Memory B cell (primary cell): Measurements from ENCODE around the gene PSMA5.

Experiments used
- ATAC-seq: fragments of 150-1000 bp; cut with Tn5 transposase; 2 replicates; pipeline ENCODE4 v1.10.0; 2021; ENCODE audit warnings: low read depth, mild to moderate bottlenecking, moderate library complexity
- DNase-seq, 2 donors: peaks; one replicate each; pipeline ENCODE4 v3.0.0; 2022; ENCODE audit warnings: low spot score in 2 of 2
- H3K27ac Mint-ChIP-seq: one replicate; pipeline ENCODE4 v1.8.0; 2022; ENCODE audit warnings: mild to moderate bottlenecking, moderate library complexity, mixed read lengths
- H3K27me3 Mint-ChIP-seq: one replicate; pipeline ENCODE4 v1.8.0; 2022; ENCODE audit warnings: mixed read lengths
- H3K36me3 Mint-ChIP-seq: one replicate; pipeline ENCODE4 v1.8.0; 2022; ENCODE audit warnings: mild to moderate bottlenecking, mixed read lengths
- H3K4me1 Mint-ChIP-seq: one replicate; pipeline ENCODE4 v1.8.0; 2022; ENCODE audit warnings: mixed read lengths
- H3K4me3 Mint-ChIP-seq: one replicate; pipeline ENCODE4 v1.8.0; 2022; ENCODE audit warnings: mild to moderate bottlenecking, moderate library complexity, mixed read lengths
- H3K9me3 Mint-ChIP-seq: one replicate; pipeline ENCODE4 v1.8.0; 2022; ENCODE audit warnings: mixed read lengths

PSMA5 gene

DNA sequence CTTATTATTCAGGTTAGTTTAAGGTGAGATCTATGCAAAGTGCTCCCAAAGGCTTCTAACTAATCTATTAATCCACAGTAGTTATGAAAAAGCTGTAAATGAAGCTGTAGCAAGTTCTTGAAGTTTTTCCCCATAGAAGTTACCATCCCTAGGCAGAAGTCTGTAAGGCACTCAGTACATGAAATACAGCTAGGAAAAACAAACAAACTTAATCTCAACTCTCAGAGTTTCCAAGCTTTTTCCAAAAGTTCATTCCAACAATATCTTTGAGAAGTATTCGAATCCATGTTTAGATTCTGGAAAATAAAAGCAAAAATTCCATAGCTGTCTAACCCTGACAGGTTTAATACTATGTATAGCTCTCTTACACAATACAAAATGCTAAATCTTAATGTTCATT lies 69.7 kb downstream of the PSMA5 start:
- DNase-seq (no peak), ATAC-seq (no peak)
- H3K4me1 Mint-ChIP-seq: no peaks in the 10 kb centered on the region
- H3K4me3 Mint-ChIP-seq: no peak overlapping the region
- H3K27ac Mint-ChIP-seq: no peak overlapping the region
- H3K9me3 Mint-ChIP-seq: no peaks in the 10 kb centered on the region
- peaks cover 16% of the 10 kb centered on the region for H3K27me3 Mint-ChIP-seq
- H3K36me3 Mint-ChIP-seq: no peaks in the 10 kb centered on the region

DNA sequence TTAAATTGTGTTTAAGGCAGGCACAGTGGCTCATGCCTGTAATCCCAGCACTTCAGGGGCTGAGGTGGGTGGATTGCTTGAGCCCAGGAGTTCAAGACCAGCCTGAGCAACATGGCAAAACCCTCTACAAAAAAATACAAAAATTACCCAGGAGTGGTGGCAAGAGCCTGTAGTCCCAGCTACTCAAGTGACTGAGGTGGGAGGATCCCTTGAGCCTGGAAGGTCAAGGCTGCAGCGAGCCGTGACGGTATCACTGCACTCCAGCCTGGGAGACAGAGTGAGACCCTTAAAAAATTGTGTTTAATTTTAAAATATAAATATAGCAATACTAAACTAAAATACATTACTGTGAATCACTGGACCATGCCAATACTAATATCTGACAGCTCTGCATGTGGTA lies 71.3 kb downstream of the PSMA5 start:
- Mint-ChIP-seq H3K27ac (no peak overlapping the region), H3K9me3 (no peaks in the 10 kb centered on the region), H3K4me1 (no peaks in the 10 kb centered on the region), H3K36me3 (no peaks in the 10 kb centered on the region), H3K4me3 (no peak overlapping the region), H3K27me3 (peaks cover 17% of the 10 kb centered on the region)
- DNase-seq: no peak
- no peak for ATAC-seq

DNA sequence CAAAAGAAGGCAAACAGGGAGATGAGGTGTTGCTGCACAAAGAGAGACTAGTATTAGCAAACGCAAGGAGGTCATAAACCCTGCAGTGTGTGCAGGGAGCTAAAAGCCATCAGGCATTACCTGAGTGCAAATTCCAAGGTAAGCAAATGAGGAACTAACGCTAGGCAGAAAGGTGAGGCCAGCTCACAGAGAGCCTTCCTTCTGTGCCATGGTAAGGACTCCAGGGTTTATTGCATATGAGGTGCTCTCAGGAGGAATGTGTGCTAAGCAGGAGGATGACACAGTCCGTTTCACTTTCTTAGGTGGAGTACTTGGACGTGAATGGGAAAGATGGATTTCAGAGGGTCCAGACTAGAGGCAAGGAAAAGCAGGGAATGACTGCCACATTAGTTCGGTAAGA lies 74.8 kb downstream of the PSMA5 start:
- no peak overlapping the region for H3K4me3 Mint-ChIP-seq
- DNase-seq (no peak), ATAC-seq (no peak)
- H3K27ac Mint-ChIP-seq: no peak overlapping the region
- H3K27me3 Mint-ChIP-seq: peaks cover 14% of the 10 kb centered on the region
- H3K4me1 Mint-ChIP-seq: no peaks in the 10 kb centered on the region
- H3K36me3 Mint-ChIP-seq: no peaks in the 10 kb centered on the region
- no peaks in the 10 kb centered on the region for H3K9me3 Mint-ChIP-seq

DNA sequence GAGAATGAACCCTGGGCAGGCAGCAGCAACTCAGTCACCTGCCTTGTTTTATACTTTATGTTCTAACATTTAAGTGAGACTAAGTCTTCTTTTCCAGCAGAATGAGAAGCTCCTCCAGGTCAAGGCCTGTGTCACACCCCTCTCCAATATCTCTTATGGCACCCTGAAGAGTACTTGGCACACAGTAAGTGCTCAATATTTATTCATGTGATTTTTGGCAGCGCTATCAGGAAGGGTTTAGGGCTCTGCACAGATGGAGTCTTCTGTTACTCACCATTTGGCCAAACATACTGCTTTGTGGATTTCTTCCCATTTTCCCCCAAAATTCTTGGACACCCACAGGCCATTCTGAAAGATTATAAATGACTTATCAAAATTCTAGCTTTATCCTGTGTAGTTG lies 75.6 kb downstream of the PSMA5 start:
- no peak overlapping the region for H3K4me3 Mint-ChIP-seq
- no peak overlapping the region for H3K27ac Mint-ChIP-seq
- no peaks in the 10 kb centered on the region for H3K4me1 Mint-ChIP-seq
- H3K27me3 Mint-ChIP-seq: peaks cover 14% of the 10 kb centered on the region
- no peaks in the 10 kb centered on the region for H3K36me3 Mint-ChIP-seq
- DNase-seq (no peak), ATAC-seq (no peak)
- H3K9me3 Mint-ChIP-seq: no peaks in the 10 kb centered on the region

DNA sequence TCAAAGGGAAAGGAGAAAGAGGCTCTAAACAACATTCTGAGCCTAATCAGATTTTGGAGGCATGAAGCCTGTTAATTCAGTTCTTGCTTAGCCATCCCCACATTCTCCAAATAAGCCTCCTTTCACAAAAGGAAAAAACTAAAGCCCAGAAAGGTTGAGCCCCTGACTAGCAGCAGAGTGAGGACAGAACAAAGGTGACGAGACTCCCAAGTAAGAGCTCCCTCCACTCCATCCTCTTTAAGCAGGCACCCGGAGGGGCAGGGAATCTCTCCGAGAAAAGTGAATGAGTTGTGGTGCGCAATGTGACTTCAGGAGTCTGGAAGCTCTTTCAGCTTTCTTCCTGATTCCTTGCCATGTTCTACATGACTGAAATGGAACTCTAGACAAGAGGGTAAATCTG lies 76.1 kb downstream of the PSMA5 start:
- Mint-ChIP-seq H3K27ac (no peak overlapping the region), H3K36me3 (no peaks in the 10 kb centered on the region), H3K27me3 (peaks cover 14% of the 10 kb centered on the region), H3K4me3 (no peak overlapping the region), H3K9me3 (no peaks in the 10 kb centered on the region), H3K4me1 (no peaks in the 10 kb centered on the region)
- ATAC-seq (no peak), DNase-seq (no peak)
